Fibroblast of skin of right quadriceps (primary cell): ENCODE measurements around the gene PPP2R2B.
"Not testable (repeated sequence)": the region's sequence is repeated elsewhere in the genome, so short reads cannot be mapped to it uniquely, and the experiment has no call there.

ENCODE experiments used
- DNase-seq: peaks from one replicate; pipeline ENCODE4 v3.0.0-alpha.2; 2013

Gene PPP2R2B

DNA sequence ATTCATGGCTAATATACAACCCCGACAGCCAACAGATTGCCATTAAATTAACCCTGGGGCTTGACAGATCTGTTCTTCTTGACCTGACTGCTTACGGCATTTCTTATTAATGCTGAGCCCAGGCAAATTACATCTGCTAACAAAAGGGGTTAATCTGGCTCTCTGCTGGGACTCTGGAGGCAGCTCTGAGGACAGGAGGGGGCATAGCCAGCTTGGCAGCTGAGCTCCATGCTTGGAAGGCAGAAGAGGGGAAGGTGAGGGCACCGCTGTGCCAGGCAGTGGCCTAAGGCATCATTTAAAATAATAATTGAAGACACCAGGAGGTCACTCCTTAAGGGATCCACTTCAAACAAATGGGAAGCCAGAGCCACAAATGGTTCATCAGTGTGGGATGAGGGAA is 236.6 kb downstream of the PPP2R2B start:
- no peak for DNase-seq

DNA sequence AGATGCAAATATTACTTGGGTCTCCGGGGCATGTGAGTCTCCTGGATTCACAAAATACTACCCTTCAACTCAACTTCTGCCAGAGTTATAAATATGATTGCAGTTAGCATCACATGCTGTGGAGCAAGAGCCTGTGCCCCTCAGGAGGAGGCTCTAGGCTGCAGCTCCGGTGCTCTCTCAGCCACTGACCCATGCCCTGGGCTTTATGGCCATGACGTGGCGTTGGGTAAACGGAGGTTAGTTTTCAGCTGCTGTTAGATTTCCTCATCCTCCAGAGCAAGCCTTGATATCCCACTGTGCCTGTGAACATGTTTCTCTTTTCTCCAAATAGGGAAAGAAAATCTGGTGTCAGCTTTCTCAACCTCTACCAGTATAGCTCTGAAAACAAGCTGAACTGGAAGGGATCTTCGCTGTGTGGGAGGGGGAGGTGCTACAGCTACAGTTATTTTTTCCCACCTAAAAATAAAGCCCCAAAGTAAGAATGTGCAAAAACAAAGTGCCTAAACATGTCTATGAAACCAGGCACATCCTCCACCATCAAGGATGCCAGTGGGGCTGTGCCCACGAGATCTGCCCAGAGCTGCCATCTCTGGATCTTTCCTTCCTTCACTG is 238.2 kb downstream of the PPP2R2B start:
- DNase-seq, result no peak

- DNase-seq, result no peak
Observed at GRCh38 chr5:146635443-146635842, 243.1 kb downstream of the PPP2R2B start.

DNA sequence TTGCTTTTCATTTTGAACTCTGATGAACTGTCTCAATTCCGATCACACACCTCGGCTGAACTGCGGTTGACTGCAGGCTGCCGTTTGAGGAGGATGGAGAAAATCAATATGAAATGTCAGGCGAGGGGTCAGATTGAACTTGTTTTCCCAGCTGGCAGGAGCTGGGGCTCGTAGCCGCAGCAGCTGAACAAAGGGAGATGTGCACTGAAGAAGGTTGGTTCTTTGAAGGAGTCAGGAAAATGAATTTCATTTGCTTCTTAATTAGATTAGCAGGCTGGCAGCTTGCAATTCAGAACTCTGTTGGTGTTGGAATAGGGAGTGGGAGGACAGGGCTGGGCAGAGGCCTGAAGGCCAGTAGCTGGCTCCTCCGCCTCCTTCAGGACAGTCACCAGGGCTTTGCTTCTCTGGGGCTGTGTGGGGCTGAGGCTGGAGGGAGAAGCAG is 245.2 kb downstream of the PPP2R2B start:
- no peak for DNase-seq

- no peak for DNase-seq
Observed at GRCh38 chr5:146632620-146633322, 245.8 kb downstream of the PPP2R2B start.

GRCh38 chr5:146630472-146630871 is 248.1 kb downstream of the PPP2R2B start:
- DNase-seq, result no peak

GRCh38 chr5:146628950-146629349 is 249.6 kb downstream of the PPP2R2B start:
- DNase-seq, result no peak

DNA sequence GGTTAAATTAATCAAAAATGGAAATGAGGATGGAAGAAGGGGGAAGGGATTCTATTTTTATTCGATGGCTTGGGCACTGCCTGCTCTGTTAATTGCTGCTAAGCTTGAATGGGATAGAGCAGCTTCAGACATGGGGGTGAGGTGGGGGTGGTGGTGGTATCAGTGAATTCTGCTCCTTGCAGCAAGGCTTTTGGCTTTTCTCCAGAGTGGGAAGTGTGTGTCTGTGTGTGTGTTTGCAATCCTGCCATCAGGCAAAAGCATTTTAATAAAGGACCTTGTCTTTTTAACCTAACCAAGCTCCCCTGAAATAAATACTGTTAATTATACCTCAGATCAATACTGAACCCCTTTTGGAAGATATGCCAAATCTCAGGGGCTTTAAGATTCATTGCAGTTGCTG is 251.6 kb downstream of the PPP2R2B start:
- DNase-seq, result no peak

DNA sequence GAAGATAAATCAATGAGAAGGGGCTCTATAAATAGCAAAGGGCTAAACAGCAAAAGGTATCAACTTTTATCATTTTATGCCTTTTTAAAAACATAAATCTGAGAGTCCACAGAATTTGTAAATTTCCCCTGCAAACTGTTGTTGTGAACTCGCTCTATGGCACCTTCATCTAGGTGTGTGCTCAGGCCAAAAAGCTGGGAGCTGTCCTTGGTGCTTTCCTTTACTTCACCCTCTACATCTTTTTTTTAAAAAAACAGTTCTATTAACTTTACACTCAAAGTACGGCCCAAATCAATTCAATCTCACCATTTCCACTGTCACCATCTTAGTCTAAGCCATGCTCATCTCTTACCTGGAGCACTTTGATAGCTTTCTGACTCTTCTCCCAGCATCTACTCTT is 254.4 kb downstream of the PPP2R2B start:
- no peak for DNase-seq

DNA sequence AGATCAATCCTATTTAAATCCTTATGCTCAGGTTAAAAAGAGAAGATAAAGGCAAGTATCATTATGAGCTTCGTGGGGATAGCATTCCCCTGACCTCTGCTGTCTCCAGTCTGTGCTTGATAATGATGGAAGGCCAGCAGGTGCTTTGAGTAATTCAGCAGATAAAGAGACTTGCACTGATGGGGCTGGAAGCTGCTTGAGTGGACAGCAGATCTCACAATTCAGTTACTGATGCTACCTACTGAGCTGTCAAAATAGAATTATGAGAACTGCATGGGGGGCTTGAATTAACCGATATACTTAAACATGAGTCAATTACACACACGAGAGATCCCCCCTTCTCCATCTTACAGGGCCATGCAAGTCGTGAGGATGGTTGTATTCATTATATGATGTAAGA is 254.9 kb downstream of the PPP2R2B start:
- DNase-seq, result no peak

DNA sequence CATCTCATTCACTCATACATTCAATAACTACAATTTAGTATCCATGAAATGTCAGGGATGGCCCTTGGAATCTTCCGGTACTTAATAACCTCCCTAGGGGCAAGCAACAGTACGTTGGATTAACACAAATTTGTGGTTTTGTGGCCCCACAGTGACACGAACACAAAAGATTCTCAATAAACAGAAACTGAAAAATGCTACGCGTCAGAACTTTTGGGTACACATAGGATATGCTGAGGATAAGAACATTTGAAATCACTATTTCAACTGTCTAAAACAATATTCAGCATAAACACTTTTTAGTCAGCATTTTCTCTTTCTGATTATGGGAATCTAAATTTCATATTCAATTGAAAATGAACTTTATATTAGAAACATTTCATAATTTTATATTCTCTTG is 255.5 kb downstream of the PPP2R2B start:
- no peak for DNase-seq

DNA sequence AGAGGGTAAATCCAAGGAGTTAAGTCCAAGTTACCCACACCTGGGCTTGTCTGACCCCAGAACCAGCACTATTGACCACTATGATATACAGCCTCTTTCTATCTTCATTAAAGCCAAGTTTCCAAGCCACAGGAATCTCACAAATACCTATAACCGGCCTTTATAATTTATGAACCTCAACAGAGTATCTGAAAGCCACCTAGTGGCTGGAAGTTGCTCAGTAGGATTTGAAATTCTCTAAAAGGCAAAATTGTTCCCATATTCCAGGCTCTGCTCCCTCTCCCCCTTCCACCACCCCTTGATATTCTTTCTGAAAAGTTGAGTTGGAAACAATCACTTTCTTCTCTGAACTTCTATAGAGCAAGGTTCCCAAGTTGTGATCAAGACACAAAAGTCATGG is 256.2 kb downstream of the PPP2R2B start:
- DNase-seq, result no peak

GRCh38 chr5:146620669-146621051 is 257.9 kb downstream of the PPP2R2B start:
- DNase-seq, result no peak

DNA sequence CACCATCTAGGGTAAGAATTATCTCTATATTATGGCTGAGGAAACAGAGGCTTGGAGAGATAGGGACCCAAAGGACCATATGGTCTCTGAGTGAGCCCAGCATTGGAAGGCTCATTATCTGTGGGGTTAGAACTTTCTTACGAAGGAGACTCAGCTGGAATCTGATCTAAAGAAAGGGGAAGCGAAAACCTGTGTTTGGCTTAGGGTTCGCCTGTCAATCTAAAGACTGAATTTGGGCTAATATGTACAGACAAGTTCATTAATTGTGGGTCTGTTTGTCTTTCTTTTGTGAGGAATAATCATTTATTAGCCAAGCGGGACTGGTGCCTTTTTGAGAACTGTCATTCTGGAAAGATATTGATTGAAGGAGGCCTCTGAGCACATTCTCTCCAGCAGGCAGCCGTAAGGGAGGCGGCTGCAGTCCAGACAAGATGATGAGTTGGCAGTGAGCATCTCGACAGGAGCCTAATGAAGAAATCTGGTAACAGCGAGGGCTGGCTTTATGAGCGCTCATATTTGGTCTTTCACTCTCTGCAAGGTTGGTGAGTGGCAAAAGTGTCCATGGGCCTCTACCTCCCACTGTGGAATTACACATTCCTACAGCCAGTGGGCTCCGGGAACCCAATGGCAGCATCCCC is 258.4 kb downstream of the PPP2R2B start:
- DNase-seq, result no peak

DNA sequence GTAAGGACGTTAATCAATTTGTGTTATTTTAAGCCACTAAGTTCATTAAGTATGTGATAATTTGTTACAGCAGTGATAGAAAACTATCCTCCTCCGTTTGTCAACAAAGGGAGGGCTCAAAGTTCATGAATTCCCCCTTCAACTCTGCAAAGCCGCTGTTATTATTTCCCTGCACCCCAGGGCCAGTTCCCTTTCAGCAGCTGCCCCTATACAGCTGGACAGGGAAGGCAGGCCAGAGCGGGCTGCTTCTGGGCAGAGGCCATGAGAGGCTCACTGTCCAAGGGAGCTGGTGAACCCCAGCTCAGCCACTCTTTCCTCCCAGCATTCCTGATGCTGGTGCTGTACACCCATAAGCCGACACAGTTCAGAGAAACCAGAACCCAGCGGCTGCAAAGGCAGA is 260.1 kb downstream of the PPP2R2B start:
- no peak for DNase-seq

DNA sequence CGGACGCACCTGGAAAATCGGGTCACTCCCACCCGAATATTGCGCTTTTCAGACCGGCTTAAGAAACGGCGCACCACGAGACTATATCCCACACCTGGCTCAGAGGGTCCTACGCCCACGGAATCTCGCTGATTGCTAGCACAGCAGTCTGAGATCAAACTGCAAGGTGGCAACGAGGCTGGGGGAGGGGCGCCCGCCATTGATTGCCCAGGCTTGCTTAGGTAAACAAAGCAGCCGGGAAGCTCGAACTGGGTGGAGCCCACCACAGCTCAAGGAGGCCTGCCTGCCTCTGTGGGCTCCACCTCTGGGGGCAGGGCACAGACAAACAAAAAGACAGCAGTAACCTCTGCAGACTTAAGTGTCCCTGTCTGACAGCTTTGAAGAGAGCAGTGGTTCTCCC is 268.8 kb downstream of the PPP2R2B start:
- DNase-seq, result not testable (repeated sequence)

- DNase-seq, result no peak
Observed at GRCh38 chr5:146607659-146608332, 270.8 kb downstream of the PPP2R2B start.

DNA sequence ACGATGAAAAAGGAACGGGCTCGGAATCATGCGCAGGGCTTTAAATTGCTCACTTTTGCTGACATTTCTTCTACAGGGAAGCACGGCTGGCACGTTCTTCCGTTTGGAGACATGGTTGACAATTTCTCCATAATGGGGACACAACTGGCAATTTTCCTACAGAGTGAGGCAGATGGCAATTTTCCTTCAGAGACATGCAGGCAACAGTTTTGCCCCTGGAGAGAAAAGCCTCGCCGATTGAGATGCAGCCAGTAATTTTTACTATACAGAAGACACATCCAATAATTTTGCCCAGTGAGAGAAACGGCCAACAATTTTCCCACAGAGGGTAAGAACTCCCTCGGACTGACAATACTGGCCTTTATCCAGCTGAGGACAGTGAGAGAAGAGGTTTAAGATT is 271.7 kb downstream of the PPP2R2B start:
- no peak for DNase-seq

GRCh38 chr5:146600376-146600775 is 278.2 kb downstream of the PPP2R2B start:
- no peak for DNase-seq

- DNase-seq, result no peak
Observed at GRCh38 chr5:146599261-146599660, 279.3 kb downstream of the PPP2R2B start.

DNA sequence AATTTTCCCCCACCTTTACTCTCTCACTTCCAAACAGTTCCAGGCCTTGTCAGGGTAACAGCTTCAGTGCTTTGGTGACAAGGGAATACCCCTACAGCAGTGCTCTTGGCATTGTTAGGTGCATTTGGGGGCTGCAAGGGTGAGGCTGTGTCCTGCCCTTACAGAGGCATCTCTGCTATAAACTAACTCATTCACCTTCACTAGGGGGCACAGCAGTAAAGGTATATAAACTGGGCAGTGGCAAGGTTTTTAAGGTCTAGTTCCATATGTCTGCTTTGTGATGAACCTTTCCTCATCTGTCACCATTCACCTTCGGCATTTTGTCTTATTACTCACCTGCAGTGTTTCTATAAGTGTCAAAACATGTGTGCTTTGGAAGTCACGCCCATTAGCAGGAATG is 283.5 kb downstream of the PPP2R2B start:
- no peak for DNase-seq

- no peak for DNase-seq
Observed at GRCh38 chr5:146592352-146592751, 286.2 kb downstream of the PPP2R2B start.

- no peak for DNase-seq
Observed at GRCh38 chr5:146589028-146589345, 289.6 kb downstream of the PPP2R2B start.
